ENCODE data around the gene SCN5A.

SCN5A gene

DNA sequence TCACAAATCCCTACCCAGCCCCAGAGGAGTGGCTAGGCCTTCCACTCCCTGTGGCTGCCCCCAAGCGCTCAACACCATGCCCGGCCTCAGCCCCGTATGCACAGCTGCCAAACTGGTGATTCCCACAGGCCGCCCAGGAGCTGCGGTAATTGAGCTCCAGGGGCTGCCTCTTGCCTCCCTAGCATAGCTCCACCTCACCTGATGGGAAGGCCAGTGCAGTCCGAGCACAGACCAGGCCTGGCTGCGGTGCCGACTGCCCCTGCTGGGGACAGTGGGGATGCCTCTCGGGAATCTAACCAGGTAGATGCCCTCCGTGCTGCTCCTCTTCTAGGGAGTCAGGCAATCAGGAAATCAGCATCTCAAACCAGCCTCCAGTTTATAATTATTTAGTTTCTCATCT lies 25.9 kb downstream of the SCN5A start:
- DNase-seq (ENCODE audit: extremely low spot score), result no peak
- ChIA-PET CTCF (no interaction called here), POLR2A (no interaction called here)
- TF ChIP-seq ELF4 (IDR thresholded peaks at IDR 0.05), result no peak
- TF ChIP-seq SP1 (IDR thresholded peaks at IDR 0.05), result no peak
- no peak for TF ChIP-seq ZNF384 (IDR thresholded peaks at IDR 0.05)
- TF ChIP-seq L3MBTL2 (conservative IDR thresholded peaks at IDR 0.05), result no peak
- no peak for TF ChIP-seq SUZ12 (IDR thresholded peaks at IDR 0.05)
- no peak for TF ChIP-seq BHLHE40 (IDR thresholded peaks at IDR 0.05; ENCODE audit: borderline replicate concordance)
- TF ChIP-seq FOXA1 (IDR thresholded peaks at IDR 0.05), result no peak
- no peak for TF ChIP-seq LEF1 (IDR thresholded peaks at IDR 0.05; ENCODE audit: borderline replicate concordance)
- TF ChIP-seq TARDBP (IDR thresholded peaks at IDR 0.05), result no peak
- no peak for TF ChIP-seq HDGF (IDR thresholded peaks at IDR 0.05; ENCODE audit: borderline replicate concordance)

- DNase-seq (ENCODE audit: extremely low spot score), result no peak
- ChIA-PET POLR2A (no interaction called here), CTCF (no interaction called here)
- TF ChIP-seq NFRKB (IDR thresholded peaks at IDR 0.05) (no peak), LEF1 (IDR thresholded peaks at IDR 0.05; ENCODE audit: borderline replicate concordance) (no peak), SUZ12 (IDR thresholded peaks at IDR 0.05) (no peak), BHLHE40 (IDR thresholded peaks at IDR 0.05; ENCODE audit: borderline replicate concordance) (no peak), FOXK2 (IDR thresholded peaks at IDR 0.05) (no peak), ELF4 (IDR thresholded peaks at IDR 0.05) (no peak), ARNT (IDR thresholded peaks at IDR 0.05) (no peak)
These were observed 27.2 kb downstream of the SCN5A start for GRCh38 chr3:38622336-38622735.

- CTCF ChIA-PET, result interaction anchor here (0.7 kb wide), 1 partner anchor 8 kb away, joined by 3 read pairs; no protein-coding TSS in a partner anchor
- no peak for TF ChIP-seq LEF1 (IDR thresholded peaks at IDR 0.05; ENCODE audit: borderline replicate concordance)
- no peak for TF ChIP-seq HDGF (IDR thresholded peaks at IDR 0.05; ENCODE audit: borderline replicate concordance)
- TF ChIP-seq TARDBP (IDR thresholded peaks at IDR 0.05), result no peak
- no peak for TF ChIP-seq CTBP1 (IDR thresholded peaks at IDR 0.05; ENCODE audit: borderline replicate concordance)
- TF ChIP-seq ZNF384 (IDR thresholded peaks at IDR 0.05), result no peak
- no peak for TF ChIP-seq L3MBTL2 (conservative IDR thresholded peaks at IDR 0.05)
- TF ChIP-seq ARNT (IDR thresholded peaks at IDR 0.05), result no peak
- TF ChIP-seq ELF4 (IDR thresholded peaks at IDR 0.05), result no peak
- TF ChIP-seq SP1 (IDR thresholded peaks at IDR 0.05), result no peak
- no peak for TF ChIP-seq BHLHE40 (IDR thresholded peaks at IDR 0.05; ENCODE audit: borderline replicate concordance)
- no peak for DNase-seq (ENCODE audit: extremely low spot score)
- POLR2A ChIA-PET, result no interaction called here
These were observed 29.3 kb downstream of the SCN5A start for GRCh38 chr3:38620236-38620635.

DNA sequence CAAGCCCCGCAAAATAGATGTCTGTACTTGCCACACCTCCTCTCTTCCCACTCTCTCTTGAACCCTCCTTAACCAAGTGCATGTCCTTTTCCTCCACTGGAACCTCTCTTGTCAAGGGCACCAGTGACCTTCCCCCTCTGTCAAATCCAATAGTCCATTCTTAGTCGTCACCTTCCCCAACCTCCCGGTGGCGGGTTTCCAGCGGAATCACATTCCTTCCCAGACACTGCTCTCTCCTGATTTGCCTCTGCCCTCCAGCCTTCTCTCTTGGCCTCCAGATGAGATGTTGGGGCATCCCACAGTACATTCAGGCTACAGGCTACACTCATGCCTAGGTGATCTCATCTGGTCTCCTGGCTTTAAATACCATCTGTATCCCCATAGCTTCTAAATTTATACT lies 31.1 kb downstream of the SCN5A start:
- CTCF ChIA-PET, result no interaction called here
- TF ChIP-seq TARDBP (IDR thresholded peaks at IDR 0.05) (no peak), CTBP1 (IDR thresholded peaks at IDR 0.05; ENCODE audit: borderline replicate concordance) (no peak), BHLHE40 (IDR thresholded peaks at IDR 0.05; ENCODE audit: borderline replicate concordance) (no peak), ELF4 (IDR thresholded peaks at IDR 0.05) (no peak), ZNF384 (IDR thresholded peaks at IDR 0.05) (no peak), ARNT (IDR thresholded peaks at IDR 0.05) (no peak), FOXM1 (IDR thresholded peaks at IDR 0.05; ENCODE audit: borderline replicate concordance) (no peak), FOXA1 (IDR thresholded peaks at IDR 0.05) (no peak), SUZ12 (IDR thresholded peaks at IDR 0.05) (no peak), PKNOX1 (IDR thresholded peaks at IDR 0.05) (no peak)
- POLR2A ChIA-PET, result no interaction called here

GRCh38 chr3:38617586-38617985 lies 31.9 kb downstream of the SCN5A start:
- TF ChIP-seq FOXM1 (IDR thresholded peaks at IDR 0.05; ENCODE audit: borderline replicate concordance) (no peak), L3MBTL2 (conservative IDR thresholded peaks at IDR 0.05) (no peak), HDGF (IDR thresholded peaks at IDR 0.05; ENCODE audit: borderline replicate concordance) (no peak), PKNOX1 (IDR thresholded peaks at IDR 0.05) (no peak), LEF1 (IDR thresholded peaks at IDR 0.05; ENCODE audit: borderline replicate concordance) (no peak), ZNF384 (IDR thresholded peaks at IDR 0.05) (no peak), ELF4 (IDR thresholded peaks at IDR 0.05) (no peak)
- DNase-seq (ENCODE audit: extremely low spot score), result no peak
- ChIA-PET POLR2A (no interaction called here), CTCF (no interaction called here)

More for the DNA sequence above, 31.1 kb downstream of the SCN5A start:
- DNase-seq (ENCODE audit: extremely low spot score), result no peak

- TF ChIP-seq CTBP1 (IDR thresholded peaks at IDR 0.05; ENCODE audit: borderline replicate concordance), result no peak
- no peak for TF ChIP-seq PKNOX1 (IDR thresholded peaks at IDR 0.05)
- no peak for TF ChIP-seq HDGF (IDR thresholded peaks at IDR 0.05; ENCODE audit: borderline replicate concordance)
- no peak for TF ChIP-seq ELF4 (IDR thresholded peaks at IDR 0.05)
- TF ChIP-seq SUZ12 (IDR thresholded peaks at IDR 0.05), result no peak
- no peak for TF ChIP-seq SP1 (IDR thresholded peaks at IDR 0.05)
- TF ChIP-seq NFRKB (IDR thresholded peaks at IDR 0.05), result no peak
- no peak for TF ChIP-seq TARDBP (IDR thresholded peaks at IDR 0.05)
- TF ChIP-seq ARNT (IDR thresholded peaks at IDR 0.05), result no peak
- TF ChIP-seq BHLHE40 (IDR thresholded peaks at IDR 0.05; ENCODE audit: borderline replicate concordance), result no peak
- no peak for TF ChIP-seq FOXM1 (IDR thresholded peaks at IDR 0.05; ENCODE audit: borderline replicate concordance)
- TF ChIP-seq ZNF384 (IDR thresholded peaks at IDR 0.05), result no peak
- TF ChIP-seq FOXA1 (IDR thresholded peaks at IDR 0.05), result no peak
- TF ChIP-seq LEF1 (IDR thresholded peaks at IDR 0.05; ENCODE audit: borderline replicate concordance), result no peak
- no peak for DNase-seq (ENCODE audit: extremely low spot score)
- POLR2A ChIA-PET, result no interaction called here
- CTCF ChIA-PET, result no interaction called here
These were observed 32.4 kb downstream of the SCN5A start for GRCh38 chr3:38617137-38617536.

- DNase-seq (ENCODE audit: extremely low spot score), result no peak
- TF ChIP-seq L3MBTL2 (conservative IDR thresholded peaks at IDR 0.05) (no peak), PKNOX1 (IDR thresholded peaks at IDR 0.05) (no peak)
- ChIA-PET POLR2A (no interaction called here), CTCF (no interaction called here)
These were observed 32.8 kb downstream of the SCN5A start for GRCh38 chr3:38616658-38617057.

Measured in HEK293T (cell line).